C4-2B (cell line): ENCODE results near the gene TGM2.

ENCODE experiments used
- CTCF ChIP-seq: fragments of 450-650 bp; conservative IDR thresholded peaks from 2 replicates; pipeline ENCODE4 v1.5.1; 2017; ENCODE audit warnings: mild to moderate bottlenecking
- ZFX ChIP-seq: fragments of 450-650 bp; IDR thresholded peaks from 2 replicates; pipeline ENCODE4 v1.6.1; 2017

GRCh38 chr20:38114353-38114791 lies 50.7 kb downstream of the TGM2 start:
- TF ChIP-seq CTCF (no peak), ZFX (no peak)
